ENCODE measurements around the gene SLC15A1.

DNA sequence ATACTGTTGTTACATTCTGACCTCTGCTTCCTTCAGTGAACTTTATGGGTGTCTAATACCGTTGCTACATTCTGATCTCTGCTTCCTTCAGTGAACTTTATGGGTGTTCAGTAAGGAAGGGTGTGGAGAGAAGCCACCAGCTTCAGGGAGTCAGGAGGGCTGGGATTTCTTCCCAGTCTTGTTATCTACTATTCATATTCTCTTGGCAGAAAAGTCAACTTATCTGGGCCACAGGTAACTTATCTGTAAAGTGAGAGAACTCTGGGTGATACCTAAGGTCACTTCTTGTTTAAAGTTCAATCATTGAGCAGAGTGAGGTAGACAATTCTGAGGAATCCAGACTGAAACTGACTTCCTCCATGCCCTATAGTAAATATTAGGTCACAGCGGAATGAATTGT is 104.3 kb downstream of the SLC15A1 start:
- TF ChIP-seq, protein P1, sequence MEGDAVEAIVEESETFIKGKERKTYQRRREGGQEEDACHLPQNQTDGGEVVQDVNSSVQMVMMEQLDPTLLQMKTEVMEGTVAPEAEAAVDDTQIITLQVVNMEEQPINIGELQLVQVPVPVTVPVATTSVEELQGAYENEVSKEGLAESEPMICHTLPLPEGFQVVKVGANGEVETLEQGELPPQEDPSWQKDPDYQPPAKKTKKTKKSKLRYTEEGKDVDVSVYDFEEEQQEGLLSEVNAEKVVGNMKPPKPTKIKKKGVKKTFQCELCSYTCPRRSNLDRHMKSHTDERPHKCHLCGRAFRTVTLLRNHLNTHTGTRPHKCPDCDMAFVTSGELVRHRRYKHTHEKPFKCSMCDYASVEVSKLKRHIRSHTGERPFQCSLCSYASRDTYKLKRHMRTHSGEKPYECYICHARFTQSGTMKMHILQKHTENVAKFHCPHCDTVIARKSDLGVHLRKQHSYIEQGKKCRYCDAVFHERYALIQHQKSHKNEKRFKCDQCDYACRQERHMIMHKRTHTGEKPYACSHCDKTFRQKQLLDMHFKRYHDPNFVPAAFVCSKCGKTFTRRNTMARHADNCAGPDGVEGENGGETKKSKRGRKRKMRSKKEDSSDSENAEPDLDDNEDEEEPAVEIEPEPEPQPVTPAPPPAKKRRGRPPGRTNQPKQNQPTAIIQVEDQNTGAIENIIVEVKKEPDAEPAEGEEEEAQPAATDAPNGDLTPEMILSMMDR (conservative IDR thresholded peaks at IDR 0.05), result no peak
- no peak for TF ChIP-seq ZFX (IDR thresholded peaks at IDR 0.05)
